Measurements from ENCODE around the gene CLECL1. TPM values are rescaled to one million over a fixed set of nuclear protein-coding genes. Genes with fewer than 3 reads are reported as not detected.

Gene CLECL1
- total RNA-seq, 1 donor from 2014 or later: not detected

GRCh38 chr12:9701380-9702154 is 31.3 kb downstream of the CLECL1 start:
- H3K36me3 Mint-ChIP-seq: peaks cover 8% of the 10 kb centered on the region
- H3K27ac Mint-ChIP-seq: no peak overlapping the region
- no peak for DNase-seq (ENCODE audit: low spot score in 2 of 2, unreplicated experiment in 2 of 2)
- no peak overlapping the region for H3K4me3 Mint-ChIP-seq
- H3K27me3 Mint-ChIP-seq (ENCODE audit: low read depth): peaks cover 17% of the 10 kb centered on the region
- peaks cover 7% of the 10 kb centered on the region for H3K4me1 Mint-ChIP-seq
- peaks cover 57% of the 10 kb centered on the region for H3K9me3 Mint-ChIP-seq
- no peak for TF ChIP-seq CTCF (IDR thresholded peaks at IDR 0.05; ENCODE audit: unreplicated experiment)

- peaks cover 56% of the 10 kb centered on the region for H3K9me3 Mint-ChIP-seq
- no peak for TF ChIP-seq CTCF (IDR thresholded peaks at IDR 0.05; ENCODE audit: unreplicated experiment)
Measured at GRCh38 chr12:9700606-9700956, 32.3 kb downstream of the CLECL1 start.

GRCh38 chr12:9699898-9700605 is 32.8 kb downstream of the CLECL1 start:
- Mint-ChIP-seq H3K27me3 (ENCODE audit: low read depth) (peaks cover 17% of the 10 kb centered on the region), H3K27ac (no peak overlapping the region), H3K4me3 (no peak overlapping the region), H3K36me3 (peaks cover 20% of the 10 kb centered on the region), H3K9me3 (peaks cover 55% of the 10 kb centered on the region), H3K4me1 (peaks cover 7% of the 10 kb centered on the region)
- no peak for DNase-seq (ENCODE audit: low spot score in 2 of 2, unreplicated experiment in 2 of 2)
- TF ChIP-seq CTCF (IDR thresholded peaks at IDR 0.05; ENCODE audit: unreplicated experiment): no peak

More at GRCh38 chr12:9700606-9700956, 32.3 kb downstream of the CLECL1 start:
- H3K27ac Mint-ChIP-seq: no peak overlapping the region
- H3K27me3 Mint-ChIP-seq (ENCODE audit: low read depth): peaks cover 17% of the 10 kb centered on the region
- DNase-seq (ENCODE audit: low spot score in 2 of 2, unreplicated experiment in 2 of 2): no peak
- H3K4me1 Mint-ChIP-seq: peaks cover 7% of the 10 kb centered on the region
- H3K4me3 Mint-ChIP-seq: no peak overlapping the region
- peaks cover 18% of the 10 kb centered on the region for H3K36me3 Mint-ChIP-seq

- H3K27ac Mint-ChIP-seq: no peak overlapping the region
- H3K4me3 Mint-ChIP-seq: no peak overlapping the region
- H3K36me3 Mint-ChIP-seq: peaks cover 26% of the 10 kb centered on the region
- H3K9me3 Mint-ChIP-seq: peaks cover 51% of the 10 kb centered on the region
- H3K27me3 Mint-ChIP-seq (ENCODE audit: low read depth): peaks cover 17% of the 10 kb centered on the region
- no peak for DNase-seq (ENCODE audit: low spot score in 2 of 2, unreplicated experiment in 2 of 2)
- TF ChIP-seq CTCF (IDR thresholded peaks at IDR 0.05; ENCODE audit: unreplicated experiment): no peak
- H3K4me1 Mint-ChIP-seq: peaks cover 7% of the 10 kb centered on the region
Measured at GRCh38 chr12:9699269-9699897, 33.5 kb downstream of the CLECL1 start.

GRCh38 chr12:9698681-9699080 is 34.2 kb downstream of the CLECL1 start:
- peaks cover 7% of the 10 kb centered on the region for H3K4me1 Mint-ChIP-seq
- peaks cover 30% of the 10 kb centered on the region for H3K36me3 Mint-ChIP-seq
- peaks cover 50% of the 10 kb centered on the region for H3K9me3 Mint-ChIP-seq
- TF ChIP-seq CTCF (IDR thresholded peaks at IDR 0.05; ENCODE audit: unreplicated experiment): no peak
- peaks cover 17% of the 10 kb centered on the region for H3K27me3 Mint-ChIP-seq (ENCODE audit: low read depth)
- no peak overlapping the region for H3K27ac Mint-ChIP-seq
- H3K4me3 Mint-ChIP-seq: no peak overlapping the region
- DNase-seq (ENCODE audit: low spot score in 2 of 2, unreplicated experiment in 2 of 2): no peak
